ENCODE data around the gene RAB11B. TPM values are rescaled to one million over a fixed set of nuclear protein-coding genes. Genes with fewer than 3 reads are reported as not detected.

The RAB11B gene
- total and polyA plus RNA-seq, 9 of the 15 experiments (the other 6 are each of a cell fraction or from before 2014, with no cell fraction given): 0.74 to 71.0 (median 13.8) TPM

GRCh38 chr19:8373867-8374813 lies 16.0 kb upstream of the RAB11B start (continued):
- TF ChIP-seq ZBTB34 (CRISPR knock-in tag; IDR thresholded peaks at IDR 0.05) (no peak), CBX3 (IDR thresholded peaks at IDR 0.05; ENCODE audit: borderline replicate concordance in 1 of 2, low read length in 2 of 2) (no peak), ESRRB (CRISPR knock-in tag; IDR thresholded peaks at IDR 0.05; ENCODE audit: borderline replicate concordance) (no peak), BCOR (IDR thresholded peaks at IDR 0.05) (peak; percentile 39; the same call in 1 of the 2 replicates), SIN3B (IDR thresholded peaks at IDR 0.05; ENCODE audit: low read depth) (no peak), SMC3 (conservative IDR thresholded peaks at IDR 0.05; ENCODE audit: insufficient read depth, low read depth, low read length) (0 out of 2 replicates have a peak, but pooled peaks have one; percentile 17), RAD21 (CRISPR knock-in tag; conservative IDR thresholded peaks at IDR 0.05 in 1 of 2, IDR thresholded peaks at IDR 0.05 in 1 of 2) (peak in 1 of 2 experiments; percentile 40; a peak in 1 of 4 replicates), NUFIP1 (IDR thresholded peaks at IDR 0.05; ENCODE audit: partially characterized antibody) (no peak), CEBPB (tag; IDR thresholded peaks at IDR 0.05) (peak; percentile 41; the same call in 1 of the 2 replicates), SOX6 (IDR thresholded peaks at IDR 0.05) (peak; percentile 23; the same call in 1 of the 2 replicates), REST (IDR thresholded peaks at IDR 0.05; ENCODE audit: borderline replicate concordance) (peak; percentile 62; the same call in 1 of the 2 replicates), REST (CRISPR knock-in tag; IDR thresholded peaks at IDR 0.05; ENCODE audit: low read depth) (no peak), ETS2 (tag; IDR thresholded peaks at IDR 0.05; ENCODE audit: borderline replicate concordance, poor library complexity, severe bottlenecking) (no peak), POLR3A (IDR thresholded peaks at IDR 0.05; ENCODE audit: borderline replicate concordance, extremely low read depth, insufficient read depth, insufficient read length) (no peak), GABPB2 (CRISPR knock-in tag; conservative IDR thresholded peaks at IDR 0.05) (no peak), NELFE (IDR thresholded peaks at IDR 0.05; ENCODE audit: insufficient read depth, insufficient read length) (no peak), ZNF75A (CRISPR knock-in tag; IDR thresholded peaks at IDR 0.05) (no peak), CC2D1A (IDR thresholded peaks at IDR 0.05) (0 out of 2 replicates have a peak, but pooled peaks have one; percentile 7)

All from K562 (cell line).